Transverse colon (tissue), 4 donors: ENCODE data around the gene MRPL10. TPM values are rescaled to one million over a fixed set of nuclear protein-coding genes. Genes with fewer than 3 reads are reported as not detected.
A peak's percentile ranks its signal among the peaks of the same experiment; 100 is the strongest.

ENCODE experiments used
- DNase-seq: peaks from one replicate; pipeline ENCODE4 v3.0.0-alpha.2; 2019
- H3K27ac ChIP-seq, 4 donors: fragments of 200-600 bp; sonication (generic); 2 replicates each; pipeline ENCODE4 v1.5.1; 2016 to 2018; ENCODE audit warnings: inconsistent platforms in 4 of 4
- H3K27me3 ChIP-seq: fragments of 200-600 bp; sonication (generic); 2 replicates; pipeline ENCODE4 v1.5.1; 2017; ENCODE audit warnings: inconsistent platforms
- H3K36me3 ChIP-seq, 4 donors: fragments of 200-600 bp; sonication (generic); 2 replicates each; pipeline ENCODE4 v1.5.1; 2017 to 2019; ENCODE audit warnings: inconsistent platforms in 4 of 4
- H3K4me1 ChIP-seq, 4 donors: fragments of 200-600 bp; sonication (generic); 2 replicates each; pipeline ENCODE4 v1.5.1; 2017 to 2020; ENCODE audit warnings: inconsistent platforms in 4 of 4
- H3K4me3 ChIP-seq, 4 donors: fragments of 200-600 bp; sonication (generic); 1 replicate in 1 of 4; 2 replicates in 3 of 4; pipeline versions ENCODE4 v1.5.1 to v1.6.1; 2017 to 2019; ENCODE audit warnings: inconsistent platforms in 4 of 4
- H3K9me3 ChIP-seq, 2 donors: fragments of 200-600 bp; sonication (generic); 2 replicates each; pipeline ENCODE4 v1.5.1; 2017 to 2019; ENCODE audit warnings: inconsistent platforms in 2 of 2
- CTCF ChIP-seq, 5 experiments: fragments of 200-600 bp in 3 of 5; fragments of 450-650 bp in 2 of 5; sonication (generic) in 3 of 5; IDR thresholded peaks; 1 replicate in 2 of 5; 2 replicates in 3 of 5; pipeline ENCODE4 v1.5.1; 2016 to 2017; ENCODE audit warnings: antibody characterized with exemption in 5 of 5, inconsistent platforms in 3 of 5, mild to moderate bottlenecking in 2 of 5, moderate library complexity in 1 of 5
- EP300 ChIP-seq: sonication (generic); formaldehyde crosslinking; IDR thresholded peaks from one replicate; pipeline ENCODE4 v1.6.1; 2017; ENCODE audit warnings: antibody characterized with exemption, low read depth
- POLR2A ChIP-seq: fragments of 450-650 bp; IDR thresholded peaks from one replicate; pipeline ENCODE4 v1.6.1; 2016; ENCODE audit warnings: antibody characterized with exemption, mild to moderate bottlenecking, moderate library complexity
- POLR2AphosphoS5 ChIP-seq, 3 donors: sonication (generic); formaldehyde crosslinking; IDR thresholded peaks; one replicate each; pipeline ENCODE4 v1.6.1; 2016; ENCODE audit warnings: antibody characterized with exemption in 3 of 3
- WGBS, 2 donors: methylation state at CpG; one replicate each; pipeline ENCODE4 v1.1.5; 2018; ENCODE audit warnings: low coverage in 1 of 2; 5-methylcytosine and 5-hydroxymethylcytosine counted together
- in situ Hi-C, 4 donors: fragments of 200-750 bp; cut with MboI; loops; one replicate each; pipeline versions ENCODE4 v1.15.0 to v1.15.1; 2017; ENCODE audit warnings: low sequenced_read_pairs in 3 of 4, low pct_ligation_motif_present in 1 of 4, low pct_unique_long_range_greater_than_20kb in 1 of 4
- intact Hi-C: fragments of 100-400 bp; cut with DNase I; formaldehyde crosslinking; loops from one replicate; pipeline ENCODE4 v1.15.1; 2023; ENCODE audit warnings: low total_unique reads
- total RNA-seq, 4 donors: library from RNA; depleted of rRNA; stranded (reverse); fragments of >200 nt; gene quantifications; one replicate each; pipeline ENCODE4 v1.1.0, GENCODE V29; 2016

The MRPL10 gene
- total RNA-seq, 4 donors from 2014 or later = 12.9 to 41.8 (median 32.0) TPM

DNA sequence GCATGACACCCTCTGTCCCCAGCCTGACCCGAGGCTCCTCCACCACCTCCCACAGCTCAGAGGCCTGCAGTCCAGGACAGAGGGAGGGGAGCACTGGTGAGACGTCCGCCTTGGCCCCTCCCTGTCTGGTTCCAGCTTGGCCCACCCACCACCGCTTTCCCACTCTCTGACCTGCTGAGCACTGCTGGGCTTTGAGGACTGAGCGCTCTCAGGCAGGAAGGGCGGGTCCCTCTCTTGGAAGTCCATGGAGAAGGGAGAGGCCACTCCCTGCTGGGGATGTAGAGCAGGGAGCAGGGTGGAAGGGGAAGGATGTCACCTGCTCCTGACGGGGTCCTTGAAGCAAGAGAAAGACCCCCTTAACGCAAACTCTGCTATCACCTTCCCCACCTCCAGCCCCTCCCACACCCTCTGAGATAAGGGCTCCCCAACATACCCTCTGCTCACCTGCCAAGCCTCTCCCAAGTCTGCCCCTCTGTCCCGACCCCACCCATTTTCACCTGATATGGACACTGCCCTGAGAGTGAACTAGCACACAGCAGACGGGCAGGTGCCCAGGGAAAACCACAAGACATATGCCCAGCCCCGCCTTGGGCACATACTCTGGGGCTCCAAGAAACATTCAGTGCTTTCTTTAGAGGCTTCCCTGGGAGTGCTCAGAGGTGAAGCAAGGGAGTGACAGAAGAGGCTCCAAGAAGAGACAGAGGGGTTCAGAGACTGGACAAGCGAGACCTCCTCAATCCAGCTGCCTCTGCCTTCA, 11.1 kb downstream of the MRPL10 start:
- no peak for TF ChIP-seq EP300
- TF ChIP-seq POLR2AphosphoS5 (IDR thresholded peaks at IDR 0.05) = peak; percentile 6 to 83 (median 74)
- TF ChIP-seq CTCF (IDR thresholded peaks at IDR 0.05) = no peak
- TF ChIP-seq POLR2A = peak; percentile 80
- Histone ChIP-seq H3K9me3 (no peaks in the 10 kb centered on the region), H3K27ac (peak overlapping the region; percentile 73 to 89 (median 86)), H3K4me1 (peaks cover 6 to 31% (median 26%) of the 10 kb centered on the region in 4 donors), H3K4me3 (peak overlapping the region in 3 of 4 donors; percentile 52 to 73 (median 61)), H3K36me3 (peaks cover 0 to 47% (median 22%) of the 10 kb centered on the region in 4 donors), H3K27me3 (no peaks in the 10 kb centered on the region)
- 40 to 44% methylated on average over 2 to 12 of the region's 12 CpGs for WGBS, 2 donors
- in situ Hi-C loops = no loop called here
- intact Hi-C loops = no loop called here
- peak; percentile 85 for DNase-seq

DNA sequence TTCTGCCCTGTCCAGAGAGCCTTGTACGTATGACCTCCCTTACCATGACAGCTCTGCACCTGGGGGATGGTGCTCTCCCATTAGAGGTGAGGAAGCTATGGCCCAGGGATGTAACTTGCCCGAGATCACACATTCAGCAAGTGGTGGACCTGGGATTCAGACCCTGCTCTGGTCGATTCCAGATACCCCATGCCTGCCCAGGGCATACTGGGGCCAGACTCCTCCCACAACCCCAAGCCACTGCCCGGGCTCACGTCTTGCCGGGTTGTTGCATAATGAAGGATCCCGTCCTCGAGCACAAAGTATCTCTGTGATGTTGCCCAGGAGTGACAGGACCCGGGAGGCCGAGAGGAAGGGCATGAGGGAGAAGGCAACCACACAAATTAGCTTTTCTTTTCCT, 11.9 kb downstream of the MRPL10 start:
- Histone ChIP-seq H3K9me3 (no peaks in the 10 kb centered on the region), H3K36me3 (peaks cover 0 to 47% (median 20%) of the 10 kb centered on the region in 4 donors), H3K4me1 (peaks cover 6 to 35% (median 26%) of the 10 kb centered on the region in 4 donors), H3K27ac (peak overlapping the region; percentile 73 to 89 (median 86)), H3K4me3 (no peak overlapping the region), H3K27me3 (no peaks in the 10 kb centered on the region)
- 83% methylated on average over 8 of the region's 10 CpGs; no CpG with 5 or more reads in 1 of the 2 donors for WGBS, 2 donors
- DNase-seq = no peak
- in situ Hi-C loops = no loop called here
- no peak for TF ChIP-seq POLR2A
- intact Hi-C loops = no loop called here

DNA sequence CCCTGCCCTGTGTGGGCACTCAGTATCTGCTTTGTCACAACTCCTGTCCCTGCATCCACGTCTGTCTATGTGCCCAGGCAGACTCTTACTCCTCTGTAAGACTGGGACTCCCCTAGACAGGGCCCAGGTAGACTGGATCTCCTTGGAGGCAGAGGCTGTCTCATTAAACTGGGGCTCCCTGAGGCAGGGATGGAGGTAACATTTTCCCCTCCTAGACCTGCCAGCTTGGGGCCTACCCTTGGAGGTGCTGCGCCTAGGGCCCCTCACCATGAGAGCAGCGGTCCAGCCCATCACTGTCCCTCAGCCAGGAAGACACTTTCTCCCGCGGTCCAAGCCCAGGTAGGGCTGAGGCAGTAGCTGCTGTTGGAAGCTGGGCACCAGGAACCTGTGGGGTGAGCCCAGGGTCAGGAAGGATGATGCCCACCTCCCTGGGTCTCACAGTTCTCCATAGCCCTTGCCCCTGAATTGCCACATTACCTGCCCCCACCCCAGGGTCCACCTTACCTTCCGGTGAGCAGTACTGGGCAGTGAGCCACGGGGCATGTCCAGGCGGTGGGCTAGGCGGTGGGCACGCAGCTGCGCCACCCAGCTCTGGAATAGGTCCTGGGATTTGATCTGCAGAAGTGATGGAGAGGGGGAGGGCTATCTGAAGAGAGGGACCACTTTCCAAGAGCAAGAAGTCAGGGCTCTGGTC, 13.2 kb downstream of the MRPL10 start:
- intact Hi-C loops (no loop called here), in situ Hi-C loops (no loop called here)
- no peak for DNase-seq

GRCh38 chr17:47816947-47817346, 14.4 kb downstream of the MRPL10 start:
- Histone ChIP-seq H3K27ac (no peak overlapping the region), H3K36me3 (peaks cover 0 to 39% (median 16%) of the 10 kb centered on the region in 4 donors), H3K4me3 (no peak overlapping the region), H3K4me1 (peaks cover 1 to 36% (median 25%) of the 10 kb centered on the region in 4 donors), H3K9me3 (no peaks in the 10 kb centered on the region), H3K27me3 (no peaks in the 10 kb centered on the region)
- intact Hi-C loops = no loop called here
- no peak for DNase-seq
- in situ Hi-C loops = no loop called here
- WGBS, 2 donors = 92 to 97% methylated on average over 6 to 10 of the region's 10 CpGs
- TF ChIP-seq EP300 = no peak
- TF ChIP-seq POLR2AphosphoS5 (IDR thresholded peaks at IDR 0.05) = no peak

More for the DNA sequence above, 13.2 kb downstream of the MRPL10 start:
- peaks cover 0 to 39% (median 16%) of the 10 kb centered on the region in 4 donors for H3K36me3 ChIP-seq
- H3K4me3 ChIP-seq = no peak overlapping the region
- TF ChIP-seq CTCF (IDR thresholded peaks at IDR 0.05) = no peak
- no peak for TF ChIP-seq EP300
- TF ChIP-seq POLR2A = no peak
- TF ChIP-seq POLR2AphosphoS5 (IDR thresholded peaks at IDR 0.05) = no peak
- no peak overlapping the region for H3K27ac ChIP-seq
- no peaks in the 10 kb centered on the region for H3K27me3 ChIP-seq
- peaks cover 6 to 38% (median 29%) of the 10 kb centered on the region in 4 donors for H3K4me1 ChIP-seq
- H3K9me3 ChIP-seq = no peaks in the 10 kb centered on the region
- 71 to 88% methylated on average over 1 to 11 of the region's 11 CpGs for WGBS, 2 donors
